ES-I3 (cell line): ENCODE measurements around the gene KLB.

ENCODE experiments used
- H3K36me3 ChIP-seq: 2 replicates; pipeline ENCODE4 v1.6.1; 2013; ENCODE audit warnings: mild to moderate bottlenecking, low read length, control low read depth, moderate library complexity; ENCODE audit not compliant: insufficient read depth
- H3K4me1 ChIP-seq: 2 replicates; pipeline ENCODE4 v1.6.1; 2013; ENCODE audit warnings: mild to moderate bottlenecking, control low read depth, low read length; ENCODE audit not compliant: insufficient read depth
- H3K9ac ChIP-seq: 2 replicates; pipeline ENCODE4 v1.6.1; 2013; ENCODE audit warnings: low read depth, mild to moderate bottlenecking, low read length, moderate library complexity
- H3K9me3 ChIP-seq: 2 replicates; pipeline ENCODE4 v1.6.1; 2013; ENCODE audit warnings: mild to moderate bottlenecking, low read length, moderate library complexity; ENCODE audit not compliant: control insufficient read depth, insufficient read depth

The KLB gene

DNA sequence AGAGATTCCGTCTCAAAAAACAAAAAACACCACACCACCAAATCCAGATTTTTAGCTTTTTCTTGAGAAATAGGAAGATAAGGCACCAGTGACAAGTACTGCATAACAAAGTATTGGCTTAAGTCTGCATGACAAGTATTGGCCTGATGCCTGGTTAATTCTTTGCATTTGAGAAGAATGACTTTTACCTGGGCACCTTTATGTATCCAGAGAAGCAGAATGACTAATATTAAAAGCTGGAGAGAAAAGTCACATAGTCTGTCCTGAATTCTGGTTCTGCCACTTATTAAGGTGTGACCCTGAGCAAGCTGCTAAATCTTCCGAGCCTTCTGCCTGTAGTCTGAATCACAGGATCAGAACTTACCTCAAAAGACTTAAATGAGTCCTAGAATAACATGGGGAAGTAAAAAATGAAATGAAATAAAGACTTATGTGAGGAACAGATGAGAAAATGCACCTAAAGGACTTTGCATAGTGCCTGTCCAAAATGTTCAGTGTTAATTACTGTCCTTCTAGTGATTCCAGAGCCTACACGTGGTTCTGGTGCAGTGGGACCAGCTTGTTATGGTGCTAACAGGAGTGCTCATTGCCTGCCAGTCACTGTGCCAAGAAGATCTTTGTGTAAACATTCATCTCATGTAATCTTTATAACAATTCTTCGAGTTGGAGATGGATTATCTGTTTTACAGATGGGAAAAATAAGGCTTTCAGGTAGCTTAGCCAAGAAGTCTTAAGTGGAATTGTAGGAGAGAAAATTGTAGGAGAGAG is 88.9 kb downstream of the KLB start:
- H3K9me3 ChIP-seq: no peaks in the 10 kb centered on the region
- H3K4me1 ChIP-seq: no peaks in the 10 kb centered on the region; the same call in 1 of the 2 replicates
- no peaks in the 10 kb centered on the region for H3K36me3 ChIP-seq
- no peak overlapping the region for H3K9ac ChIP-seq

- Histone ChIP-seq H3K9me3 (no peaks in the 10 kb centered on the region), H3K36me3 (peaks cover 5% of the 10 kb centered on the region; the same call in 1 of the 2 replicates), H3K4me1 (no peaks in the 10 kb centered on the region; the same call in 1 of the 2 replicates), H3K9ac (no peak overlapping the region)
These were observed 91.4 kb downstream of the KLB start for GRCh38 chr4:39497909-39498726.

DNA sequence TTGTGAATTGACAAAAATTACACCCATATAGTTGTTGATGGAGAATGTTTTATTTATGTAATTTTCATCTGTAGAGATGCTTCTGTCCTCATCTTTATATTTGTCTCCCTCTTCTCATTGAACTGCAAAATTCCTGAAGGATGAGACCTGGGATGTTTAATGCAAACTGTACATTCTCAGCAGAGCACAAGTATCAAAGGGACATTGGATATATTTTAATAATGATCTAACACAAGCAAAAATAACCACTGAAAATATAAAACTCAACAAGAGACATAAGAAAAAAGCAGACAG is 91.9 kb downstream of the KLB start:
- Histone ChIP-seq H3K36me3 (peaks cover 5% of the 10 kb centered on the region; the same call in 1 of the 2 replicates), H3K9me3 (no peaks in the 10 kb centered on the region), H3K4me1 (no peaks in the 10 kb centered on the region; the same call in 1 of the 2 replicates), H3K9ac (no peak overlapping the region)
